GM10248 (cell line): ENCODE results near the gene DYRK1A.

Experiments
- CTCF ChIA-PET: fragments of 300-600 bp; sonication (Branson Sonifier 250); formaldehyde crosslinking; extraction: SDS; loops from one replicate; lab custom pipeline; 2021; ENCODE audit warnings: antibody characterized with exemption; lab: Yijun Ruan, JAX
- POLR2A ChIA-PET: fragments of 350-650 bp; sonication (Branson Sonifier 250); formaldehyde crosslinking; extraction: SDS; loops from one replicate; lab custom pipeline; 2020; ENCODE audit warnings: antibody characterized with exemption; lab: Yijun Ruan, JAX
- DNase-seq: peaks from one replicate; pipeline ENCODE4 v3.0.0; 2012; ENCODE audit errors: extremely low spot score
- CTCF ChIP-seq: IDR thresholded peaks from 2 replicates; pipeline ENCODE4 v1.5.1; 2012; ENCODE audit warnings: mild to moderate bottlenecking, low read depth; ENCODE audit errors: extremely low read depth, missing control alignments, control extremely low read depth

DYRK1A gene

GRCh38 chr21:37443683-37444082, 77.1 kb downstream of the DYRK1A start:
- ChIA-PET POLR2A (no interaction called here), CTCF (interaction anchor here (1.2 kb wide), 1 partner anchor 9 kb away, joined by 4 read pairs; no protein-coding TSS in a partner anchor)
- no peak for TF ChIP-seq CTCF
- DNase-seq: no peak

- no peak for DNase-seq
- ChIA-PET CTCF (interaction anchor here (1.2 to 2.2 kb wide), 2 partner anchors 11 to 39 kb away, joined by 3 to 6 read pairs; no protein-coding TSS in a partner anchor), POLR2A (no interaction called here)
- no peak for TF ChIP-seq CTCF
Observed at GRCh38 chr21:37445228-37445627, 78.7 kb downstream of the DYRK1A start.

GRCh38 chr21:37446552-37446951, 80.0 kb downstream of the DYRK1A start:
- ChIA-PET POLR2A (no interaction called here), CTCF (interaction anchor here (1.2 to 2.2 kb wide), 3 partner anchors 12 to 37 kb away, joined by 3 to 6 read pairs (median 4); no protein-coding TSS in a partner anchor)

GRCh38 chr21:37447288-37447936, 80.8 kb downstream of the DYRK1A start:
- no peak for TF ChIP-seq CTCF
- ChIA-PET POLR2A (no interaction called here), CTCF (interaction anchor here (1.3 to 2.0 kb wide), 2 partner anchors 10 to 16 kb away, joined by 4 read pairs; no protein-coding TSS in a partner anchor)
- no peak for DNase-seq

More at GRCh38 chr21:37446552-37446951, 80.0 kb downstream of the DYRK1A start:
- no peak for TF ChIP-seq CTCF
- DNase-seq: no peak

- TF ChIP-seq CTCF: no peak
- CTCF ChIA-PET: interaction anchor here (1.4 to 1.7 kb wide), 2 partner anchors 14 to 15 kb away, joined by 3 to 9 read pairs; no protein-coding TSS in a partner anchor
- POLR2A ChIA-PET: no interaction called here
- no peak for DNase-seq
Observed at GRCh38 chr21:37449302-37449937, 82.8 kb downstream of the DYRK1A start.

- POLR2A ChIA-PET: no interaction called here
- CTCF ChIA-PET: interaction anchor here (3.8 kb wide), 1 partner anchor 13 kb away, joined by 31 read pairs; no protein-coding TSS in a partner anchor
- no peak for TF ChIP-seq CTCF
- DNase-seq: no peak
Observed at GRCh38 chr21:37450445-37450941, 83.9 kb downstream of the DYRK1A start.
